Midbrain (tissue), 1 donor: ENCODE measurements around the gene LMAN1L.
"Not testable (repeated sequence)": the region's sequence is repeated elsewhere in the genome, so short reads cannot be mapped to it uniquely, and the experiment has no call there.

Experiments used
- DNase-seq: peaks from one replicate; lab custom pipeline; 2025; lab: John Stamatoyannopoulos, UW

LMAN1L gene

DNA sequence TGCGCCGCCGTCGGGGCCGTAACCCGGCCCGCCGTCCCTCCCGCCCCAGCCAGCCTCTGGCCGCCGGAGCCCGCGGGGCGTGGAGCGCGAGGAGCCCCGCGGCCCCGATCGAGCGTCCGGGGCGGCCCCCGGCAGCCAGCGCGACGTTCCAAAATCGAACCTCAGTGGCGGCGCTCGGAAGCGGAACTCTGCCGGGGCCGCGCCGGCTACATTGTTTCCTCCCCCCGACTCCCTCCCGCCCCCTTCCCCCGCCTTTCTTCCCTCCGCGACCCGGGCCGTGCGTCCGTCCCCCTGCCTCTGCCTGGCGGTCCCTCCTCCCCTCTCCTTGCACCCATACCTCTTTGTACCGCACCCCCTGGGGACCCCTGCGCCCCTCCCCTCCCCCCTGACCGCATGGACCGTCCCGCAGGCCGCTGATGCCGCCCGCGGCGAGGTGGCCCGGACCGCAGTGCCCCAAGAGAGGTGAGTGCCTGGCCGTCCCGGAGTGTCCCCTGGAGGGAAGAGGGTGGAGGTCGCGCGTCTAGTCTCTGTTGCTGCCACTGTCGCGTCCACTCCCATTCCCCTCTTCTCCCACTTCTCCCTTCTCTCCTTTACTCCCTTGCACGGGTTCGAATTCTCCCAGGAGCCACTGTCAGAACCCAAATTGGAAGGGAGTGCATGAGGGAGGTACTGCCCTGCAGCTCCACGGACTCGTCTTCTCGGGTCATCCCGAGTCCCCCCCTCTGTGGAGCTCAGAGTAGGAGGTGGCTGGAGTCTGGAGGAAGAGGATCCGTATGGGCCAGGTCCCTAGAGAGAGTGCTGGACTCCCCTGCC, 30.2 kb upstream of the LMAN1L start:
- DNase-seq = no peak

DNA sequence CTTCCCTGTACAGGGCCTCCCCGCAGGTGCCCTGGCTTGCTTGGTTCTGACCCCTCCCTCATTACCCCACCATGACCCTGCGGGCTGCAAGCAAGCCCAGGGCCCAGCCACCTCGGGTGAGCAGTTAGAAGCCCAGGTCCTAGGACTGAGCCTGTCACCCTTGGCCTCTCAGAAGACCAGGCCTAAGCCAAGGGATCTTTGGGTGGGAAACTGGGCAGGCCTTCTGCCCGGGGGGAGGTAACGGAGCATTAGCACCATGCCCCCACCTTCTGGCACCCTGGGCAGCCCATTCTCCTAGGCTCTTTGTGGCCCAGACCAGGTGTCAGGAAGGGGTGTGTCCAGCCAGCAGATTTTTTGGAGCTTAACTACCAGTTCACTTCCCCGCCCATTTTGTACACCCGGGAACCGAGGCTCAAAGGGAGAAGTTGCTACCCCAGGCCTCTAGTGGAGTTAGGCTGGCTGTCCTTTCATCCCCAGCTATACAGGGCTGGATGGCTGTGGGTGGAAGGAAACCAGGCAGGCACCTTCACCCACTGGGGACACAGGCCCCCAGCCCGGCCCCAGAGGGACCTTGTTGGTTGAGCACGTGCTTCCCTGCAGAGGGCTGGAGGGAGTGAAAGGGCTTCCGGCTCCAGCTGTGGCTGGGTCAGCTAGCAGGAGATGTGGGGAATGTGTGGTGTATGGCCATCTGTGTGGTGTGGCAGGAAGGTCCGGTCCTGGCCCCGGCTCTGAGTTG, 29.4 kb upstream of the LMAN1L start:
- DNase-seq = no peak

DNA sequence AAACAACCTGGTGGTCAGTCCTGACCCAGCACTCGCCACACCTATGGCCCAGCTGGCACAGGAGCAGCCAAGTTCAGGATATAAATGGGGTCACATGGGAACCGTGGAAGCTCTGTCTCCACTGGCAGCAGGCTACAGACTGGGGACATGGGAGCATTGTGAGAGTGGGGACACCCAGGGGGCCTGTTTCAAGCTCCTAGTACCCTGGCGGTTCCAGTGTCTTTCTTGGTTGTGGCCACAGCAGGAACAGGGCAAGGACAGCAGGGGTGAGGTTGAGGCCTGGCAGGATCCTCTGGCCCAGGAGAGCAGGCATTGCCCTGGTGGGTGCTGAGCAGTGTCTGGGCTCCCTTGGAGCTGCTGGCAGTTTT, 28.8 kb upstream of the LMAN1L start:
- DNase-seq = peak; percentile 31

DNA sequence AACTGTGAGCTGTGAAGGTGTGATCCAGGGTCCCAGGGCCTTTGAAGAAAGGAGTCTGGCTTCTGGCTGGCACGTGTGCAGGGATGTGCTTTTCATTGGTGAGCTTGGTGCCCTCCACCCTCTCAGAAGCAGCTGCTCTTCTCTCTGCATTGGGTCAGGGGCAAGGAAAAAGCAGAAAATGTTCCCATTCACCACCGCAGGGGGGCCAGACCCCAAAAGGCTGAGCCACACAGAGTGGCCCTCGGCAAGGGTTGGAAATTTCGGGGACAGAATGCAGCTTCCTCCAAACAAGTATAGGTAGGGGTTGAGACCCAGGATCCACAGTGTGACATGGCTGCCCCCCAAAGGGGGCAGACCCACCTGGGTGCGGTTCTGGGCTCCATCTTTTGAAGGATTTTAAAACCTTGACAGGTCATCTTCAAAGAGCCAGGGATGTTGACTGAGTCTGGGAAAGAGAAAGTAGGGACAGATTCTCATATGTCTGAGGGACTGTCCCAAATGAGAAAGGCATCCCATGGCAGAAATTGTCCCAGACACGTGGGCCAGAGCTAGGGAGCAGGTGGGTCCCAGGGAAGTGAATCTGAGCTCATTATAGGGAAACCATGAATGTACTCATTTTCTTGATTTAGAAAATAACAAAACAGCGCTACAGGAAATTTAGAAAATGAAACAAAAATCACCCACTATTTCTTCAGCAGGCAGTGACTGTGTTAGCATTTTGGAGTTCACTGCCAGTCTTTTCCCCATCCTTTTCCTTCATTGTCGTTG, 28.0 kb upstream of the LMAN1L start:
- DNase-seq = no peak

DNA sequence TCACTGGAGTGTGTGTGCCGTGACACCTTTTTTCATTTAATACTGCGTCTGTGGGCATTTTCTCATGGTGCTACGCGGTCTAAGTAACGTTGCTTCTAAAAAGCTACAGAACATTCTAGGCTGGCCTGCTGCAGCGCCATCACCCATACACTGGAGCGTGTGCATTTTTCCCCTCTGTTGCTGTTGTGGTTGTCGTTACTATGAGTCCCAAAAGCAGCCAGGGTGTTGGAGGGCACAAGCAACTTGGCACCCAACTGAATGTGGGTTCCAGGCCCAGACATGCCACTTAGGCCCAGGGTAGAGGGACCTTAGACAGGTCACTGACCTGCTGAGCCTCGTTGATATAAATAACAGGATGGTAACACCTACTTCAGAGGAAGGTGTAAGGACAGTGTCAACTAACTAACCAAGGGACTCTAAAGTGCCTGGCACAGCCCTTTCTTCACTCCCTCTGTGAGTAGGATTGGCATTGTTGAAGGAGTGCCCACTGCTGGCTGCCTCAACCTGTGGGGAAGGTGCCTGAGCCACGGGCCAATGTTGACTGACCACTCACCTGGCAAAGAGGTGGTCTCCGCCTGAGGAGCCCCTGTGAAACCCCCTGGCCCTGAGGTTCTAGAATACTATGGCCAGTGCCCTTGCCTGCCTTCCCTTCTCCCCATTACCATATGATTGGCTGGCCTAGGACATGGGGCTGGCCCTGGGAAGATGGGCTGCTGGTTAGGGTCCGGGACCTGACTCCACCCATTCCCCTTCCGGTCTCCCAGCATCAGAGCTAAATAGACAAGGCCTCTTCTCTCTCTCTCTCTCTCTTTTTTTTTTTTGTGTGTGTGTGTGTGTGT, 27.2 kb upstream of the LMAN1L start:
- no peak for DNase-seq

DNA sequence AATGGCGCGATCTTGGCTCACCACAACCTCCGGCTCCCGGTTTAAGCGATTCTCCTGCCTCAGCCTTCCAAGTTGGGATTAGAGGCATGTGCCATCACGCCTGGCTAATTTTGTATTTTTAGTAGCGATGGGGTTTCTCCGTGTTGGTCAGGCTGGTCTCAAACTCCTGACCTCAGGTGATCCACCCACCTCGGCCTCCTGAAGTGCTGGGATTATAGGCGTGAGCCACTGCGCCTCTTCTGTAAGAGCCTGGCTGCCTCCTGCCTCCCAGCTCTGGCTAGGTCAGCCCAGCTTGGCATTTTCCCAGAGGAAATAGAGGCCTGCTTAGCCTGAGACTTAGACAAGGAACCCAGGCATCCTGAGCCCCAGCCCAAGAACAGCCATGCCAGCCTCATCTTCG, 26.6 kb upstream of the LMAN1L start:
- DNase-seq = not testable (repeated sequence)

DNA sequence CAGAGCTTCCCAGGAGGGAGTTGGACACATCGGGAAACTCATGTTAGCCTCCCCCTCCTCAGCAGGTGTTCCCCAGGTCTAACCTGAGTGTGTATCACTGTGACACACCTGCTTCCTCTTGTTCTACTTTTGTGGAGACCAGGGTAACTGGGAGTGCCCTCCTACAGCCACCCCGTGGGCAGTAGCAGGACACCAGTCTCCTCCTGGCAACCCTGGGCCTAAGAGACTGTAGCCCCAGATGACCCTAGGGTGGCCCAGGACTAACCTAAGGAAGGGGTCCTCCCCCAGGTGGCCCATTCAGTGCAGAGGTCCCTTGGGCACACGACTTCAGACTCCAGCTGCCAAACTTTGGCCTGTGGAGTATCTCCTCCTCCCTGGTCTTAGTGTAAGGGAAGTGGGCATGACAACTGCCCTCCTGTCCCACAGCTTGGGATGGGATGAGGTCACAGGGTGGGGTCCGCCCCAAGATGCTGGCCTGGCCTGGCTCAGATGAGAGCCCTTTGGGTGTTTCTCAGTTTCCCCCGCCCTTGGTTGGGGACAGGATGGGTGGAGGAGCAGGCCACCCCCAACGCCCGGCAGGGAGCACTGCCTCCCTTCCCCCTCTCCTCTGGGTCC, 26.0 kb upstream of the LMAN1L start:
- no peak for DNase-seq

DNA sequence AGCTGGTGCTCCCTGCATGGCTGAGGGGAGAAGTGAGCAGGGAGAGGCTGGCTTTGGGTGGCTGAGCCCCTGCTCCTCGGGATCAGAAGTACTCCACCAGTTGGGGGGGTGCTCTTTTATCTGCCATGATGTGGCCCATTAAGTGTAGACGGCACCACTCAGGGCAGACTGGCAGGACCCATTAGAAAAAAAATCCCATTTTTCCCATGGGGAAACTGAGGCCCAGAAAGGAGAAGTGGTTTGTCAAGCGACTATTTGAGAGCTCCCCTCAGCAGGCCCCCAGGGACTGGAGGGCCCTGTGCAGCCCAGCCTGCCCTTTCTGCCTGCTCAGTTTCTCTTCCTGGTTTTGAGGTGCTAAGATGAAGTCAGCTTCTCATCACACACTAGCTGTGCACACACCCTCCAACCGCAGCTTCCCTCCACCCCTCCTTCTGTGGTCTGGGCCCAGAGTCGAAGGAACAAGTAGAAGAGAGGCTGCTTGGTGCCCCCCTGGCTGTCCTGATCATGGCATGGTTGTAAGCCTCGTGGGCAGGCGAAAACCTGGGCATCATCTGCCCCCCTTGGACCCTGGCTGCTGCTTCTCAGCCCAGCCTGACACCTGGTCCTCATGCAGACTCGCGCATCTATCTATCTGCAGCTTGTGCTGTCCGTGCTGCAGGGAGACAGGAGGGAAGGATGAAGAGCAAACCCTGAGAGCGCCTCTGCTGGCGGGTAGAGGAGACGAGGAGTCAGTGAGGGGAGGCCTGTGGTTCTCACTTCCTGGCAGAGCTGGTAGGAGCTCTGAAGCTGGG, 25.2 kb upstream of the LMAN1L start:
- DNase-seq = peak; percentile 50

DNA sequence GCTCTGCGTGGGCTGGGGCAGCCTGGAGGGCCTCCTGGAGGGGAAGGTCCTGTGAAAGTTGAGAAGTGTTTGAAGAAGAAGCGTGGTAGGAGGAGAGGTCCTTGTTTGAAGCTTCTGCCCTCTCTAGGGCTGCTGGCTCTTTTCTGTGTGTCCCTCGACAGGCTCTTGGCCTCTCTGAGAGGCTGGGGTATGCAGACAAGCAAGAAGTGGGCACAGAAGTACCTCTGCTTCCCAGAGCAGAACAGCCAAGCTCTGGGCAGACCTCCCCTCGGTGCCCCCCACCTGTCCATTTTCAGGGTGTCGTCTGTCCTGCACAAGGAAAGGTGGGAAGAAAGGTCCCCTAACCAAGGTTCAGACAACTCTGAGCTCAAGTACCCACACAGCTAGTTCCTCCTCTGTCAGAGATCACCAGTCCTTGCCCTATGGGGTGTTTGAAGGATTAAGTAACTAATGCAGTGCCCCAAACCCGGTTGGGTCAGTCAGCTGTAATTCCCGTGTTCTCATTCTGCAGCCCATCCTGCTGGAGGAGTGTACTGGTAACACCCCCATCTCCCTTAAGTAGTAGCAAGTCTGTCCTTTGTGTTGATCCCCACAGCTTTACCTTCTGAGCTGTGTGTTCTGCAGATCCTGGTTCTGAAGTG, 24.5 kb upstream of the LMAN1L start:
- DNase-seq = no peak

DNA sequence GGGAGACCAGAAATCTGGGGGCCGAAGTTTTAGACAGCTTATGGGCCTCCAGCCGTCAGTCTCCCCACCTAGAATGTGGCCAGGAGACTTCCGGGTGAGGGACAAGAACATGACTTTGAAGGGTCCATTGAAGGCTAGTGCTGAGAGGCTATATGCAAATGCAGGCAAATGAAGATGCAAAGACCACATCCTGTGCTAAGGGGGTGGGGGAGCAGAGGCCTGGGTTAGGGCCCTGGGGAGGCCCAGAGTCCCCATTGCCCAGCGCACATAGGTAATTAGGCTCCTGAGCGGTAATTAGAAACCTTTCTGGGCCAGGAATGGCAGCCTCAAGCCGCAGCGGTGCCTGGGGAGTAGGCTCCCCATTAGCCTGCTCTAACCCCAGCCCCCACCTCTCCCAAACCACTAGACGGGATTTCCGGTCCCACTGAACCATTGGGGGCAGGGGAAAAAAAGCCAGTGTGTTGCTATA, 23.9 kb upstream of the LMAN1L start:
- DNase-seq = no peak

DNA sequence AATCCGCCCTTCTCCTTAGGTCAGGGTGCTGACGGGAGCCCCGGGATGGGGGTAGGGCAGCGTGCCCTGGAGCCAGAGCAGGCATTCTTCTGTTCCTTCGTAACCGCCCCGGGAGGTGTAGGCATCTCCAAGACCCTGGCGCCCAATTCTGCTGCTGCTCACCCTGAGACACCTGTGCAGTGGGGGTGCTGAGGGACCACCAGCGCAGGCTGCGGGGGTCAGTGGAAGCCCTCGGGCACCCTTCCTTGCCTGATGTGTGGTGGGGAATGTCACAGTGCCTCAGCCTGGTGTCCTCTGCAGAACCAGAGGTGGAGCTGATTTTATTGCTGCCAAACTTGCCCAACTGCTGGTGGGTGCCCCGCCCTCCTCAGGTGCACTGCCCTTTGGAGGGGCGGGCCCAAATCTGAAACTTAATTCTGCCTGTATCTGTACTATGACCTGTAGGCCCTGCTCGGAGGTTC, 23.4 kb upstream of the LMAN1L start:
- DNase-seq = no peak

DNA sequence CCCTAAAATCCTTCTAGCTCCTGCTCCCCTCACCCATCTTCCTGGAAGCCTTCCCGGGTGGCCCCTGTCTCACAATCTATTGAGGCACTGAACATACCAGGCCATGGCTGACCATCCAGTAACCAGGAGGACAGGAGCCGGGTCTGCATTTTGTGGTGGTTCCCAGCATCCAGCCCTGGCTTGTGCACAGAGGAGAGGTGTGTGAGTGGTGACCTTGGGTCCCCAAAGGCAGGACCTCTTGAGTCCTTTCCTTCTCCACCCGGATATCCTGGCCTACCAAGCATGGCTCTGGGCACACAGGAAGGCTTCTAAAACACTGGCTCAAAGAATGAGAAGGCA, 22.9 kb upstream of the LMAN1L start:
- no peak for DNase-seq

DNA sequence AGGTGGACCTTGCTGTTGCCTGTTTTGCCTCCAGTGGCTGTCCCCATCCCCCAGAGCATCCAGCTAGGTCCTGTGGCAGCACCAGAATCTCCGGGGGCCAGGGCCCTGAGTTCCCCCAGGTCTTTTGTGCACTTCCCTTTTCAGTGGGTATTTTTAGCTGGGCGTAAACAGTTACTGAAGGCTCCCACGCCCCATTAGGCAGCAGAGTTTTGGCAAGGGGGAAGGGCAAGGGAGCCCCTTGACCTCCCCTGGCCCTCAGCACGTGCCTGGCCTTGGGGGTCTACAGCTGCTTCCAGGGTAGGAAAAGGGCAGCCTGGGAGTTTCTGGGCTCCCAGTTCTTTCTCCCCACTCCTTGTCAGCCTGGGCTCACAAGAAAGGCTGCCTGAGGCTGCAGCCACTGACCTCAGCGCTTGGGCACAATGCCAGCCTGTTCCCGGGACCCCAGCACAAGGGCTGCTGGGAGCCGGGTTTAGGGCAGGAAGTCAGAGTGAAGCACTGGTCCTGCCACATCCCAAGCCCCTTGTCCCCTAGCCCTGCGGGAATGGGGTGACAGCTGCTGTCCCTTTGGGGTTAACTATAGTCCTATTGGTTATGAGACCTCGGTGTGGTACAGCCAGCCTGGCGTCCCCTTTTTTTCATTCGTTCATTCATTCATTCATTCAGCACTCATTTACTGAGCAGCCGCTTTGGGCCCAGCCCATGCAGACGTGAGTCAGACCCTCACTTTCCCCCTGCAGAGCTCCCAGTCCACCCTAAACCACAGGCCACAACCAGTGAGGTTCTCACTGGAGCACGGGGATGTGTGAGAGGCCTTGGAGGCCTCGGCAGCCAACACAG, 22.3 kb upstream of the LMAN1L start:
- peak; percentile 75 for DNase-seq

DNA sequence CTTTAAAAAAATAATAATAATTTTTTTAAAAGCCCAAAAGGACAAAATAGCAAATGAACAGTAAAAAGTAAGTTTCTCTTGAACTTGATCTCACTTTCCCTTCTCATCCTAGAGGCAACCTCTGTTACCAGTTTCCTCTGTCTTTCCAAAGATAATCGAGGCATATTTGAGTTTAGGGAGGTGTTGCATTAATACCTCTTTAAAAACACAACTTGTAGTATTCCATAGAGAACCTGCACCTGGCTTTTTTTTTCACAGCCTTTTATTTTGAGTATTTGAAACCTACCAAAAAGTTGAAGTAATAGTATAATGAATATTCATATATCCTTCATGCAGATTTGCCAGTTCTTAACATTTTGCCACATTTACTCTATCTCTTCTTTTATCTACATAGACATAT, 21.6 kb upstream of the LMAN1L start:
- no peak for DNase-seq

DNA sequence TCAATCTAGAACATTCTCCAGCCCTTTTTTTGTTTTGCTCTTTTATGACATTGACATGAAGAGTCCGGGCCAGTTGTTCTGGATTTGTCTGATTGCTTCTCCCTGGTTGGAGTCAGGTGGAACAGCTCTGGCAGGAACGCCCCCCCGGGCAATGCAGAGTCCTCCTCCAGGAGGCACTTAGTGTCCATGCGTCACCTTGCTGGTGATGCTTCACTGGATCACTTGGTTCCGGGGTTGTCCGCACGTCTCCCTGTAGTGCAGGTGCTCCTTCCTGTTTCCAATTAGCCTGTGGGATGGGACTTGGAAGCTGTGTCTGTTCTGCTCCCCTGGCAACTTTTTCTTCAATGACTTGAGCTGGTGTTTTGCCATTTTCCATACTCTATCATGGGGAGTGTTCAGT, 21.0 kb upstream of the LMAN1L start:
- no peak for DNase-seq

DNA sequence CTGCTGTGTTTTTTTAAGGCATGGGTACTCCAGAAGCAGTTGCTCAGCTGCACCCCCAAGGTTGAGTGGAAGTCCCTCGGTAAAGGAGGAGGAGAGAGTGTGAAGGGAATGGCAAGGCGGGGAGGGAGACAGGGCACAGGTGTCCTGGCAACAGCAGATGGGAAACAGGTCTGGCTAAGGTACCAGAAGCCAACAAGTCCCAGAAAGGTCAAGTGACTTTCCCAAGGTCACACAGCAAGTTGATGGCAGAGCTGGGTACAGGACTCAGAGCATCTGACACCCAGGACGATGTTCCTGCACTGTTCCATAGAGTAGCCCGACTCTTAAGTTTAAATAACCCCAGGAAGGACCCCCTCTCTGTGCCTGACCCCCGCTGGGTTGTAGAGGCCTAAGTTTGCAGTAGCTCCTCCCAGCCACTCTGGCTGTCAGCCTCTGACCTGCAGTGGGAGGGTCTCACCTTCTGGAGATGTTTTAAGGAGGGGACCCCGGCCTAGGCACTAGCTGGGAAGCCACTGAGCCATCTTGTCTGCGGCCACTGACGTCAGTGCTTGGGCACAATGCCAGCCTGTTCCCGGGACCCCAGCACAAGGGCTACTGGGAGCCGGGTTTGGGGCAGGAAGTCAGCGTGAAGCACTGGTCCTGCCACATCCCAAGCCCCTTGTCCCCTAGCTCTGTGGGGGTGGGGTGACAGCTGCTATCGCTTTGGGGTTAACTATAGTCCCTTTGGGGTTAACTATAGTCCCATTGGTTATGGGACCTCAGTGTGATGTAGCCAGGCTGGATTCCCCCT, 20.2 kb upstream of the LMAN1L start:
- no peak for DNase-seq

DNA sequence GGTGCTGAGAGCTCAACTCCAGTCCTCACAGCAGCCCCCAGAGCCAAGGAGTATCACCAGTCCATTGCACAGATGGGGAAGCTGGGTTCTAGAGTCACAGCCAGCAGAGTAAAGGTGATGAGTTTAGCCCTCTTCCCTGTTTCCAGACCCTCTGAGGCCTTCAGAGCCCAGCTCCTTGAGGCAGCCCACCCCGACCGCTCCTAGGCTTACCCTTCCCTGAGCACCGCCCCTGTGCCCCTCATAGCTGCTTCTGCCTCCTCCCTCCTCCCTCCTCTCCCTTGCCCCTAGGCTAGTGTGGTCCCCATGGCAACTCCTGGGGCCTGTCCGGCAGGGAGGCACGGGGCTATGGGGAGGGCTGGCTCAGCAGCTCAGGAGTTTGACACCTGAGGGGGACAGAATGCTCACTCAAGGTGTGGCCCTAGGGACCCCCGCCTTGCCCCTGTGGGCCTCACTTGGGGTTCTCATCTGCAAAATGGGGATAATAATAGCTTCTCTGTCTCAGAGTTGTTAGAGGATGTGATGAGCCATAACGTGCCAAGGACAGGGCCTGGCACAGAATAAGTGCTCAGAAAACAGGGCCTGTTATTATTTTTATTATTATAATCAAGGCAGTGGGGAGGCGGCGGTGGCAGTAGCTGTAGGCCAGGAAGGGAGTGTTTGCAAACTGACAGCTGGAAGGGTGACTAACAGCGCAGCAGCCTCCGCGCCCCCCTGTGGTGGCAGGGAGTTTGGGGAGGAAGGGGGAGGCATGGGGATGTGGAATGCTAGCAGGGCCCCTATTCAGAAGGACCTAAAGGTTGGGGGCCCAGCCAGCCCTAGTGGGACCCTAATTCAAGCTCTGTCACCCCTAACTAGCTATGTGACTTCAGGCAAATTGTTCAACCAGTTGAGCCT, 19.3 kb upstream of the LMAN1L start:
- no peak for DNase-seq
